HK-2 (cell line): ENCODE data around the gene SPI1.
"Not testable (repeated sequence)": the region's sequence is repeated elsewhere in the genome, so short reads cannot be mapped to it uniquely, and the experiment has no call there.

Experiments
- DNase-seq: peaks from one replicate; pipeline ENCODE4 v3.0.0-alpha.2; 2018; ENCODE audit not compliant: unreplicated experiment

The SPI1 gene

GRCh38 chr11:47340010-47340409 is 38.3 kb downstream of the SPI1 start:
- no peak for DNase-seq

- DNase-seq: no peak
These were observed 39.7 kb downstream of the SPI1 start for GRCh38 chr11:47338396-47339241.

GRCh38 chr11:47337229-47337924 is 41.0 kb downstream of the SPI1 start:
- no peak for DNase-seq

GRCh38 chr11:47336595-47336994 is 41.8 kb downstream of the SPI1 start:
- no peak for DNase-seq

- DNase-seq: no peak
These were observed 42.6 kb downstream of the SPI1 start for GRCh38 chr11:47335733-47336132.

GRCh38 chr11:47334699-47335411 is 43.5 kb downstream of the SPI1 start:
- not testable (repeated sequence) for DNase-seq

- DNase-seq: no peak
These were observed 44.4 kb downstream of the SPI1 start for GRCh38 chr11:47333886-47334443.

GRCh38 chr11:47333526-47333845 is 44.9 kb downstream of the SPI1 start:
- DNase-seq: no peak

GRCh38 chr11:47332791-47333525 is 45.4 kb downstream of the SPI1 start:
- no peak for DNase-seq

GRCh38 chr11:47332303-47332711 is 46.0 kb downstream of the SPI1 start:
- DNase-seq: no peak

GRCh38 chr11:47331454-47332302 is 46.7 kb downstream of the SPI1 start:
- no peak for DNase-seq

GRCh38 chr11:47329987-47330931 is 48.1 kb downstream of the SPI1 start:
- DNase-seq: peak; percentile 14

GRCh38 chr11:47329431-47329986 is 48.8 kb downstream of the SPI1 start:
- no peak for DNase-seq

- no peak for DNase-seq
These were observed 49.6 kb downstream of the SPI1 start for GRCh38 chr11:47328449-47329390.

GRCh38 chr11:47327949-47328348 is 50.4 kb downstream of the SPI1 start:
- DNase-seq: no peak

GRCh38 chr11:47327025-47327424 is 51.3 kb downstream of the SPI1 start:
- no peak for DNase-seq

- DNase-seq: no peak
These were observed 52.1 kb downstream of the SPI1 start for GRCh38 chr11:47326198-47326597.
